Measurements from ENCODE around the gene CBARP.

CBARP gene

GRCh38 chr19:1237754-1238368 is at the start of gene CBARP:
CBARP (minus strand) TSS chr19:1238005; CDS start chr19:1236100, 1,905 bp downstream.
- DNase-seq, result no peak

GRCh38 chr19:1286487-1287353 is 48.9 kb upstream of the CBARP start:
- DNase-seq, result no peak

DNA sequence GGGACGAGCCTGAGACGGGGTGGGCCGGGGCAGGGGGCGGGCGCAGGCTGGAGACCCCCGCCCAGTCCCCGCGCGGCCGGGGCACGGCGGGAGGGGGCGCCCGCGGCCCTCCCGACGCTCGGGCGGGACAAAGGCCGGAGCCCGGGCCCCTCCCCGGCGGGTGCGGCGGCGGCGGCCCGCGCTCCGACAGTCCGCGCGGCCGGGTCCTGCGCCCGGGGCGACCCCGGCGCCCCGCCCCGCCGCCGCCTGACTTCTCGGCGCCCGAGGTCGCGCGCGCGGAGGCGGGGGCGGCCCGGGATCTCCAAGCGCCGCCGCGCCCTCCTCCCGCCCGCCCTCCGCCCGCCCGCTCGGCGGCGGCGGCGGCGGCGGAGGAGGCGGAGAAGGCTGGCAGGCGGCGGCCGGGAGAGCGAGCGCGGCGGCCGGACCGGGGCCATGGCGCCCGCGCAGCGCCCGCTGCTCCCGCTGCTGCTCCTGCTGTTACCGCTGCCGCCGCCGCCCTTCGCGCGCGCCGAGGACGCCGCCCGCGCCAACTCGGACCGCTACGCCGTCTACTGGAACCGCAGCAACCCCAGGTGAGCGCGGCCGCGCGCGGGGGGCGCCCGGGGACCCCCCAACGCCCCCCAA is 48.0 kb upstream of the CBARP start, which contains the start of gene EFNA2:
TSS of gene EFNA2 (plus strand) at position 137 of the 624 bp plus-strand sequence. CDS start at position 433, 296 bp downstream.
- DNase-seq, result no peak

DNA sequence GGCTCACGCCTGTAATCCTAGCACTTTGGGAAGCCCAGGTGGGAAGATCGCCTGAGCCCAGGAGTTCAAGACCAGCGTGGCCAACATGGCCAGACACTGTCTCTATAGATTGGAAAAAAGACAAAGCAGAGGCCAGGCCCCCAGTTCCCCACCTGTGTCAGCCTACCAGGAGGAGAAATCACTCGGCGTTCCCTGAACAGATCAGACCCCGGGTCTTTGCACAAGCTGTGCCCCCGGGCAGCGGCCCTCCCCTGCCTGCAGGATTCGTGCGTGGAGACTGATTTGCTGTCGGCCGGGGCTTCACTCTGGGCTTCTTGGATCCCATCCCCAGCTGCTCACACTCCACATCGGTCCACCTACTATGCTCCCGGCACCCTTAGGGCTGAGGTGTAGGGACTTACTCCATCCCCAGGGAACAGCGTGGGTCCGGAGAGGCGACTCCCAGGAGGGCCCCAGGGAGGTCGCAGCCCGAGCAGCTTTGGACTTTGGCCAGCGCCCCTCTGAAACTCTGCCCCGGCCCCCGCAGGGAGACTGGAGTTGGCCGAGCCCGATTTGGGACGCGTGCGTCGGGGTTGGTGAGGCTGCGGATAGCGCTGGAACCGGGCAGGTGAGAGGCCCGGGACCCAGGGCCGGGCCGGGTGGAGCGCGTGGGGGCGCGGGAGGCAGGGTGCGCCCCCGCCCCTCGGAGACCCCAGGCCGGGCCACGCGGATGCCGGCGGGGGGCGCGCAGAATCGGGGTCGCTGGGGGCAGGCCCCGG is 47.4 kb upstream of the CBARP start:
- DNase-seq, result no peak

DNA sequence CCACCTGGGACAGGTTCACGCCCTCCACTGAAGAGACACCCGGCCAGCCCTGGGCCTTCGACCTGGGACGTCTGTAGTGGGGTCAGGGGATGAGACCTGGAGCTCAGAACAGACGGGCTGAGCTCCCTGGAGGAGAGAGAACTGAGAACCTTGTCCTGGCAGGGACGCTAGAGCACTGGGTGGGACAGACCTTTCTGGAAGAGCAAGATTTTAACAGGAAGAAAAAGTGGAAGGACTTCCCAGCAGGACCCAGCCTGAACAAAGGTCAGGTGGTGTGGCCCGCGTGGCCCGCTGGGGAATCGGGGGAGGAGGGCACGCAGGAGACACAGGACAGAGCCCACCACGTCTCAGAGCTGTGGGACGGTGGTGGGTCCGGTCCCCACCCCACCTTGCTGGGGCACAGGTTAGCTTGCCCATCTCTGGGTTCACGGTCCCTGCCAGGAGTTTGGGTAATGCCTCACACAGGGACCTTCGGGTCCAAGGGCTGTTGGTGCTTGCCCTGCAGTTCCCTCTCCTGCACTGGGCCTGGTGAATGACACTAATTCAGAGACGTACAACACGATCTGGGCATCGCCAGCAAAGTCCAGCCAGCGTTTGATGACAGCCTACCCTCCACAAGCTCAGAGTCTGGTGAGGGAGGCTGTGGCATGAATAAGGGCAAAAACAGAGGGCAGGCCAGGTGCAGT is 46.6 kb upstream of the CBARP start:
- DNase-seq, result no peak

- no peak for DNase-seq
These were observed 46.1 kb upstream of the CBARP start for GRCh38 chr19:1283917-1284292.

DNA sequence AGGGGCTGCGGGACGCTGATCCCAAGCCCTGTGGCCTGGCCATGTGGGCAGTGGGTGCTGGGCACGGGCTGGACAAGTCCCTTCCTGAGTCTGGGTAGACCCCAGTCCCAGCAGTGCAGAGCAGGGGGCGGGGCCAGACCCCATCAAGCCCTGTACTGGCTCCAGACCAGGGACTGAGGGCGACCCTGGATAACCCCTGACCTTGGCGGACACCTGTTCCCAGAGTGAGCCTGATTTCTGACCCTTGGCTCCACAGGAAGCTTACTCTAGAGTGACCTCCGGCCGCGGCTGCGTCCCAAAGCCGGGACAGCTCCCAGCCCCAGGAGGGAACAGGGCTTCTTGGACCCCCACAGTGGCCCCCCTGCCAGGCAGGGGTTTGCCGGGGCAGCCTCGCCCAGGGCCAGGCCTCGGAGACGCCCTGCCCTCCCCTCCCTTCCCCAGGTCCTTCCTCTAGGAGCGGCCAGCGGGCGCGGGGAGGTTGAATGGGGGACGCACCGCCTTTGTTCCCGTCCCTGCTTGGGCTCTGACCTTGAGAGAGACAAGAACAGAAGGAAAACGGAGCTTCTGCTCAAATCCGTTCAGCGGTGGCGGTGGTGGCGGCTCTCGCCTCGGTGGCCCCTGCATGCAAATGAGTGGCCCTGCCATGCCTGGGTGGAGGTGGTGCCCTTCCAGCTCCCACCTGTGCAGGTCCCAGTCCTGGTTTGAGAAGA is 45.6 kb upstream of the CBARP start:
- DNase-seq, result no peak

DNA sequence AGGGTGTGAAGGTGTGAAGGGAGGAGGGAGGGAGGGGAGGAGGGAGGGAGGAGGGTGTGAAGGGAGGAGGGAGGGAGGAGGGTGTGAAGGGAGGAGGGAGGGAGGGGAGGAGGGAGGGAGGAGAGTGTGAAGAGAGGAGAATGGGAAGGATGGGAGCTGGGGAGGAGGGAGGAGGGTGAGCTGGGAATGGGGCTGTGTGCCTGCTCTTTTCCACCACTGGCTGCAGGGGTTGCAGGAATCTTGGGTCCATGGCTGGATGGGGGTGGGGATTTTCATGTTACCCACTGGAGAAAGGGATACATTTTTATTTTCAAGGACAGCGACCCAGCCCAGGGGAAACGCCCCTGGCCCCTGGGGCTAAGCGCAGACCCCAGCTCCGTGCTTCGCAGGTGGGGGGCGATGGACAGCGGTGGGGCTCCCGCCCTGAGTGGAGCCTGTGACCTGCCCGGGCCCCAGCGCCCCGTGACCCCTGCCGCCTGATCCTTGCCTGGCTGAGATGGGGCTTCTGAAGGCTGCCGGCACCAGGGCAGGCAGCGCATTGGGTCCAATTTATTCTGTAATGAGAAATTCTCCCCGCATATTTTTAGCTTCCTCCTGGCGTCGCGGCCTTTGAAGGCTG is 44.9 kb upstream of the CBARP start:
- no peak for DNase-seq

DNA sequence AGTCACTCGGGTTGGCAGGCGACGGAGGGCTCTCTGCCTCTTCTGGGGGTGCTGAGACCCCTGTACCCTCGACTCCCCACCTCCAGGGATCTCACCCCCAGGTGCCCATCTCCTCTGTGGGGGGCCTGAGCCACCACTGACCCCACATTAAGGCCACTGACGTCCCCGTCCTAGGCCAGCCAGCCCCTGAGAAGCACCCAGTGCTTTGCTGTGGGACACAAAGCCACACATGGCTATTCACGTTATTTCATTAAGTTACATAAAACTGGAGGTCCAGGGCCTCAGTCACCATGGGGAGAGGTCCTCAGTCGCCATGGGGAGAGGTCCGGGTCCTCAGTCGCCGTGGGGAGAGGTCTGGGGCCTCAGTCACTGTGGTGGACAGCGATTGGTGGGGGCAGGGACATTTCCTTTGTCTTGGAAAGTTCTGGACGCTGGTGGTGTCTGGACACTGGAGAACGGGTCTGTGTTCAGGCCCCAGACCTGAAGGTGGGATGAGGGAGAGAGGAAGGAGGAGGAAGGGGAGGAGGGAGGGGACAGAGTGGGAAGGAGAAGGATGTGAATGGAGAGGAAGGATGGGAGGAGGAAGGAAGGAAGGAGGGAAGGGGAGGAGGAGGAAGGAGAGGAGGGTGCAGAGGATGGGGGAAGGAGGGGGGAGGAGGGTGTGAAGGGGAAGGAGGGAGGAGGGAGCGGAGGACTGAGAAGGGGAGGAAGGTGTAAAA is 43.9 kb upstream of the CBARP start:
- no peak for DNase-seq

DNA sequence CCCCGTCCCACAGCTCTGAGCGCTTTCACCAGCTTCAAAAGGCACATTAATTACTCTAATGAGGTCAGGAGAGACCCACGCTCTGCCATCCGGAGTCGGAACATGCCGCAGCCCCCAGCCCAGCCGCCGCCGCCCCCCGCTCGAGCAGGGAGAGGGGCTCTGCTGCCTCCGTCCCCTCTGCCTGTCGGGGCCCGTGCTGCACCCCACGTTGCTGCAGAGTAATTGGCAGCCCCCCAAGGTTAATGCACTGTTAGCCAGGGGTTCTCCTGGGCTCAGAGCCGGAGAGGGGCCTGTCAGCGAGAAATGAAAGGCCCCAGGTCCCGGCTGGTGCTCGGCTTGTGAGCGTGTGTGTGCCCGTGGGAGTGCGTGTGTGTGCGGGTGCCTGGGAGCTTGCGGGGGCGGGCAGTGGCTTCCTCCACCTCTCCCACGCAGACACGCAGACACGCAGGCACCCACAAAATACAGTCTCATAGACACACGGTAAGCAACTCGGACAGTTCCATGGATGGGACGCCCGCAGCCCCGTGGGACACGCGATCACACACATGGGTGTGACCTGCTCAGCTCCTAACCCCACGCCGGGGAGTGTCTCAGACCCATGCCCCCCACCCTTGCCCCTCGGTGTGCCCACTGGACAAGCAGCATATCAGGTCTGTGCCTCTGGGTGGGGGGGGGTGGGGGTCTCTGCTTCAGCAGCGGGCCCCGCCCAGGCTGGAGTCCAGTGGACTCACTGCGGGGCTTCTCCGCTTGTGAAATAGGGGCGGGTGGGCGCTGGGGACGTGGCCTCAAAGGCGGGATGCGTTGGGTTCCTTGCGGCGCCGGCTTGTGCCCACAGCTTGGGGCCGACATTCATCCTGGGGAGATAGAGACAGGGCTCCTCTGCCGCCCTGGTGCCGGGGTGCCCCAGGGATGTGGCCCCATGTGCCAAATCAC is 43.1 kb upstream of the CBARP start:
- no peak for DNase-seq

- DNase-seq, result peak; percentile 23
These were observed 42.1 kb upstream of the CBARP start for GRCh38 chr19:1279782-1280341.

DNA sequence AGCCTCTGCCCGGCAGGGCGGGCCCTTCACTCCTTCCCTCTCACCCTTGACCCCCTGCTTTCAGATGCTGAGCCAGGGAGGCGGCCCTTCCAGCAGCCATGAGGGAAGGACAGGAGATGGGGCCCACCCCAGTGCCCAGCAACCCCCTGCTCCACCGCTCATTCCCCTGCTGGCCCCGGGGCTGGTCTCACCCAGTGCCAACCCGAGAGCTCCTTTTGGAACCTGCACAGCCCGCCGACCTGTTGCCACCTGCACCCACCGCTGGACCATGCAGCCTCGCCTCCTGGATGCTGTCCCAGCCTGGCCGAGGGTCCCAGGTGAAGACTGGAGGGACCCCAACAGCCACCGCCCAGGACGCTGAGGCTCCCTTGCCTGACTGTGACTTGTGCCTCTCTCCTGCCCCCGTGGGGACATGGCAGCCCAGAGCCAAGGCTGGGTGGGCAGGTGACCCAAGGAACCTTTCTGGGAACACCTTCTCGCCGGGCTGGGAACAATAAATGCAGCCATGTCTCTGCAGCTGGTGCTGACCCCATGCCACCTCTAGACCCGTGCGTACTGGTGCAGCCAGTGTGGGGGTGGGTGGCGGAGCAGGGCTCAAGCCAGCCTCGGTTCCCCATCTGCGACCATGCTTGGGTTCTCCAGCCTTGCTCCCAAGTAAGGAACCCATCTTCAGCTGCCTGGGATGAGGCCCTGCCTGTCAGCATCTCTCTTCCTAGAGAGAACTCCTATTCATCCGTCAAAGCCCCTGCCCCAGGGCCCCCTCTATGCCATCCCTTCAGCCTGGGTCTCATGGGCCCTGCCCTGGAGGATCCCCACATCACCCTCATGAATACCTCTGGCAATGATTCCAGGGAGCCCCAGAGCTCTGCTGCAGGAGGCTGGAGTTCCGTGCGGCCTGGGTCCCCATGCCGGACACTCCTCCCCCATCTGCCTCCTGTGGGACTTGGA is 41.2 kb upstream of the CBARP start:
- no peak for DNase-seq

DNA sequence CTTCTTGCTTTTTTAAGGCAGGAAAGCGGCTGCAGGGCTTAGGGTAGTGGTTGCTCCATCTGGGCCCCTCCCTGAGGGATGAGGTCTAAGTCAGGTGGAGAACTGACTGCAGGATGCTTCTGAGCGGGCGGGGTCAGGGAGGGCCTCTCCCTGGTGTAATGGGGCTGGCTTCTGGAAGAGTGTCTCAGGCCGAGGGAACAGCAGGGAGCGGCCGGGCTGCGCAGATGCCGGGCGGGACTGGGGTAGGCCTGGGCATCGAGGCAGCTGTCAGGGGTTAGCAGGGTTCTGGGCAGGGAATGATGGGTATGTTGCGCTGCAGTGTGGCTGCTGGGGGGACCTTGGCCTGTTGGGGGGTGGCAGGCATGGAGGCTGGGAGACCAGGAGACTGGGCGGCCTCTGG is 40.3 kb upstream of the CBARP start:
- DNase-seq, result no peak

DNA sequence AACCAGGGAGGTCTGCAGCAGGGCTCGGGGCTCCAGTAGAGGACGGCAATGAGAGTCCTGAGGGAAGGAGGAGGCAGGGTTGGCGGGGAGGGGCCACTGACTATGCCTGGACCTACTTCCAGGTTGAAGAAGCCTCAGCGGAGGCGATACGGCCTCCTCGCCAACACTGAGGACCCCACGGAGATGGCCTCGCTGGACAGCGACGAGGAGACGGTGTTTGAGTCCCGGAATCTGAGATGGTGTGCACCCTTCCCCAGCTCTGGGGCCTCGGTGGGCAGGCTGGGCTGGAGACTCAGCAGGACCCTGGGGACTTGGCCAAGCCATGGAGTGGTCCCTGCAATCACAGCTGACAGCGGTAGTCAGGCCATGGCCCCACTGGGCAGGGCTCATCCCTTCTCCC is 39.3 kb upstream of the CBARP start:
- DNase-seq, result no peak

- peak; percentile 21 for DNase-seq
These were observed 38.8 kb upstream of the CBARP start for GRCh38 chr19:1276628-1277022.

- no peak for DNase-seq
These were observed 38.3 kb upstream of the CBARP start for GRCh38 chr19:1275976-1276627.

DNA sequence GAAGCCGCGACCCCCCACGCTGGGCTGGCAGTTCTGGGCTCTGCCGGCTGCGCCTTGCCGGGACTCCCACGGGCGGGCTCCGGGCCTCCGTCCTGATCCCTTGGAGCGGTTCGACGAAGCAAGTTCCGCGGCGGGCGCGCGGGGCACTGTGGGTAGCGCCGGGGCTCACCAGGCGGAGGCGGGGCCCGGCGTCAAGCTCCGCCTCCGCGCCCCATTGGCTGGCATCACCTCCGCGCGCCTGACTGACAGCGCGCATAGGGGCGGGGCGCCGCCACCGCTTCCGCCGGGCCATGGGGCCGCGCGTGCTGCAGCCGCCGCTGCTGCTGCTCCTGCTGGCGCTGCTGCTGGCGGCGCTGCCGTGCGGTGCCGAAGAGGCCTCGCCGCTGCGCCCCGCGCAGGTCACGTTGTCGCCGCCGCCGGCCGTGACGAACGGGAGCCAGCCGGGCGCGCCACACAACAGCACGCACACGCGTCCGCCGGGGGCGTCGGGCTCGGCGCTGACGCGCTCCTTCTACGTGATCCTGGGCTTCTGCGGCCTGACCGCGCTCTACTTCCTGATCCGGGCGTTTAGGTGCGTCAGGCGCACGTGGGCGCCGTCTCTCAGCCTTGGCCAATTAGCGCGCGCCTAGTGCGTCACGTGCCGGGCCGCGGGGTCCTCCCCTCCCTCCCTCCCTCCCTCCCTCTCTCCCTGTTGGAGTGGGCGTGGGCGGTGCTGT is 37.6 kb upstream of the CBARP start, which contains the start of gene FAM174C:
TSS of gene FAM174C (plus strand) at position 271 of the 716 bp plus-strand sequence. CDS start at position 291, 20 bp downstream.
- DNase-seq, result peak; percentile 92
